Osteoblast (primary cell): Measurements from ENCODE around the gene CTR9. TPM values are rescaled to one million over a fixed set of nuclear protein-coding genes. Genes with fewer than 3 reads are reported as not detected.

Experiments
- DNase-seq: peaks from one replicate; pipeline ENCODE4 v3.0.0; 2011; ENCODE audit warnings: low spot score, mixed read lengths; ENCODE audit not compliant: insufficient read length; ENCODE audit errors: missing footprints
- H2AFZ ChIP-seq: 2 replicates; pipeline ENCODE4 v1.6.0; 2011; ENCODE audit warnings: mild to moderate bottlenecking, low read length
- H3K27ac ChIP-seq: 2 replicates; pipeline ENCODE4 v1.5.1; 2011; ENCODE audit warnings: mild to moderate bottlenecking, low read depth, low read length, moderate library complexity
- H3K27me3 ChIP-seq: 2 replicates; pipeline ENCODE4 v1.6.0; 2012; ENCODE audit warnings: mild to moderate bottlenecking, control low read depth, inconsistent platforms, low read length, moderate library complexity; ENCODE audit not compliant: insufficient read depth
- H3K36me3 ChIP-seq: 2 replicates; pipeline ENCODE4 v1.5.1; 2011; ENCODE audit warnings: mild to moderate bottlenecking, low read length, control low read depth, moderate library complexity; ENCODE audit not compliant: insufficient read depth
- H3K4me1 ChIP-seq: 2 replicates; pipeline ENCODE4 v1.5.1; 2011; ENCODE audit warnings: mild to moderate bottlenecking, low read length, control low read depth, moderate library complexity; ENCODE audit not compliant: insufficient read depth
- H3K4me2 ChIP-seq: 2 replicates; pipeline ENCODE4 v1.6.0; 2011; ENCODE audit warnings: mild to moderate bottlenecking, low read length; ENCODE audit not compliant: insufficient read depth
- H3K4me3 ChIP-seq: fragments of 200-600 bp; sonication (generic); 3 replicates; pipeline ENCODE4 v1.5.1; 2012; ENCODE audit warnings: mild to moderate bottlenecking, low read length, inconsistent platforms; ENCODE audit not compliant: insufficient read depth
- H3K79me2 ChIP-seq: 2 replicates; pipeline ENCODE4 v1.6.0; 2012; ENCODE audit warnings: mild to moderate bottlenecking, low read length, control low read depth, inconsistent platforms; ENCODE audit not compliant: insufficient read depth
- H3K9me3 ChIP-seq: 2 replicates; pipeline ENCODE4 v1.5.1; 2011; ENCODE audit warnings: low read depth, low read length, control low read depth
- H4K20me1 ChIP-seq: 2 replicates; pipeline ENCODE4 v1.6.0; 2012; ENCODE audit warnings: mild to moderate bottlenecking, low read length, control low read depth; ENCODE audit not compliant: insufficient read depth
- total RNA-seq: library from RNA; depleted of rRNA; stranded (reverse); fragments of >200 nt; gene quantifications from 2 replicates; pipeline ENCODE4 v1.2.3, GENCODE V29; 2012
- TF ChIP-seq, protein P1 (sequence below): IDR thresholded peaks from 2 replicates; pipeline ENCODE4 v1.5.1; 2011; ENCODE audit warnings: mild to moderate bottlenecking, low read depth, low read length, moderate library complexity; ENCODE audit errors: extremely low read depth

CTR9 gene
- total RNA-seq, 1 donor: 25.0 TPM

GRCh38 chr11:10786451-10786850 is 35.4 kb downstream of the CTR9 start:
- DNase-seq: no peak
- Histone ChIP-seq H3K4me3 (no peak overlapping the region), H3K27ac (no peak overlapping the region), H4K20me1 (no peaks in the 10 kb centered on the region), H3K4me2 (no peak overlapping the region), H3K36me3 (no peaks in the 10 kb centered on the region), H3K79me2 (no peaks in the 10 kb centered on the region), H3K4me1 (no peaks in the 10 kb centered on the region), H3K9me3 (no peaks in the 10 kb centered on the region), H3K27me3 (no peaks in the 10 kb centered on the region), H2AFZ (no peak overlapping the region)
- TF ChIP-seq, protein P1, sequence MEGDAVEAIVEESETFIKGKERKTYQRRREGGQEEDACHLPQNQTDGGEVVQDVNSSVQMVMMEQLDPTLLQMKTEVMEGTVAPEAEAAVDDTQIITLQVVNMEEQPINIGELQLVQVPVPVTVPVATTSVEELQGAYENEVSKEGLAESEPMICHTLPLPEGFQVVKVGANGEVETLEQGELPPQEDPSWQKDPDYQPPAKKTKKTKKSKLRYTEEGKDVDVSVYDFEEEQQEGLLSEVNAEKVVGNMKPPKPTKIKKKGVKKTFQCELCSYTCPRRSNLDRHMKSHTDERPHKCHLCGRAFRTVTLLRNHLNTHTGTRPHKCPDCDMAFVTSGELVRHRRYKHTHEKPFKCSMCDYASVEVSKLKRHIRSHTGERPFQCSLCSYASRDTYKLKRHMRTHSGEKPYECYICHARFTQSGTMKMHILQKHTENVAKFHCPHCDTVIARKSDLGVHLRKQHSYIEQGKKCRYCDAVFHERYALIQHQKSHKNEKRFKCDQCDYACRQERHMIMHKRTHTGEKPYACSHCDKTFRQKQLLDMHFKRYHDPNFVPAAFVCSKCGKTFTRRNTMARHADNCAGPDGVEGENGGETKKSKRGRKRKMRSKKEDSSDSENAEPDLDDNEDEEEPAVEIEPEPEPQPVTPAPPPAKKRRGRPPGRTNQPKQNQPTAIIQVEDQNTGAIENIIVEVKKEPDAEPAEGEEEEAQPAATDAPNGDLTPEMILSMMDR: no peak

DNA sequence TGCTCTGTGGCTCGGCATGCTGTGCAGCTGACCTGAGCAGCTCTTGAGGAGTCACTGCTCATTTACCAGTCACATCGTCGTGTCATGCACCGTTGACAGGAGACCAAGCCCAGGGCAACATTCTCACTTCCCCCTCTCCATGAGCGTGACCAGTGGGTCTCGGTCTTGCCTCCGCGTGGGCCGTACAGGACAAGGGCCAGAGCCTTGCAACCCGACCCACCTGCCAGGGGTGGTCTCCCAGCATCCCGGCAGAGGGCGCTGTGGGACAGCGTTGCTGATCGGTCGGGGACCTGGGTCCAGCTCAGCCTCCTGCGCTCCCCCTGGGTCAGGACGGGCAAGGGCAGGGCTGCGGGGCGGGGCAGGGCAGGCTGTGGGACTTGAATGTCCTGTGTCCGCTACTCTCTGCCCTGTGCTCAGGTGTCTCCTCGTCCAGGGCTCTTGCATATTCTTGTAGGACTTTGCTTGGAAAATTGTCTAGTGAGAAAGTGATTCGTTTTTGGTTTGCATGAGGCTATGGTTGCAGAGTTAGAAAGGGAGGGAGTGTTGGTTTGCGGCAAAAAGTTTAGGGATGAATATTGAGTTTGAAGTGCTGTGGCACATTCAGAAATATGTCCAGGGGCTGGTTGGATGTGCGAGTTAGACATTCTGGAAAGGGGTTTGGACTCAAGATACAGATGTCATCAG is 41.5 kb downstream of the CTR9 start:
- H3K4me2 ChIP-seq: peak overlapping the region; percentile 71
- no peaks in the 10 kb centered on the region for H4K20me1 ChIP-seq
- peak overlapping the region; percentile 47 for H3K4me3 ChIP-seq
- peaks cover 17% of the 10 kb centered on the region for H3K36me3 ChIP-seq
- TF ChIP-seq, protein P1: peak; percentile 87
- peaks cover 3% of the 10 kb centered on the region for H3K4me1 ChIP-seq
- no peaks in the 10 kb centered on the region for H3K79me2 ChIP-seq
- peak; percentile 92 for DNase-seq
- H3K27ac ChIP-seq: no peak overlapping the region
- no peaks in the 10 kb centered on the region for H3K27me3 ChIP-seq
- H3K9me3 ChIP-seq: no peaks in the 10 kb centered on the region
- H2AFZ ChIP-seq: no peak overlapping the region

- Histone ChIP-seq H3K4me2 (no peak overlapping the region), H3K27me3 (no peaks in the 10 kb centered on the region), H3K27ac (no peak overlapping the region), H3K4me3 (no peak overlapping the region), H3K36me3 (peaks cover 28% of the 10 kb centered on the region), H4K20me1 (peaks cover 2% of the 10 kb centered on the region), H2AFZ (no peak overlapping the region), H3K4me1 (peaks cover 3% of the 10 kb centered on the region), H3K79me2 (no peaks in the 10 kb centered on the region), H3K9me3 (no peaks in the 10 kb centered on the region)
- DNase-seq: no peak
- TF ChIP-seq, protein P1: no peak
These were observed 42.6 kb downstream of the CTR9 start for GRCh38 chr11:10793470-10794255.

DNA sequence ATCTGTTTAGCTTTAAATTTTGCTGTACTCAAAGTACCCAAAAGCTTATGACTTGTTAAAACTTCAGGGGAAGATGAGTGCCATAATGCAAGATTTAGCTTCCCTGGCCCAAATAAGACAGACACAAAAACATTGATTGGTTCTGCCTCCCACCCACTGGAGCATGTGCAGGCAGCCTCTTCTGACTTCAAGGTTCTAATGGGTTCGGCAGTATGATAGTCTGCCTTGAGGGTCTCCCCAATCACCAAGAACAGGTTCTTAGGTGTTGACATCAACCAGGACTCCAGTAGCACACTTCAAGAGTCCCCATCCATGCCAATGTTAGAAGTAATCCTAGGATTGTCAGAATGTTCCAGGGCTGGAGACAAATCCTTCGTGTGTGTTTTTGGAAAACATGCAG is 45.1 kb downstream of the CTR9 start:
- no peak for DNase-seq
- Histone ChIP-seq H4K20me1 (peaks cover 21% of the 10 kb centered on the region), H3K4me2 (no peak overlapping the region), H3K4me1 (peaks cover 3% of the 10 kb centered on the region), H3K36me3 (peaks cover 53% of the 10 kb centered on the region), H2AFZ (no peak overlapping the region), H3K4me3 (no peak overlapping the region), H3K27me3 (no peaks in the 10 kb centered on the region), H3K79me2 (no peaks in the 10 kb centered on the region), H3K9me3 (no peaks in the 10 kb centered on the region), H3K27ac (no peak overlapping the region)
- TF ChIP-seq, protein P1: no peak
